GM18858 (cell line): Measurements from ENCODE around the gene RADIL.
"Not testable (repeated sequence)": the region's sequence is repeated elsewhere in the genome, so short reads cannot be mapped to it uniquely, and the experiment has no call there.

Source experiments
- ATAC-seq: cut with Tn5 transposase; IDR thresholded peaks from one replicate; pipeline ENCODE4 v1.9.1; 2021; ENCODE audit not compliant: unreplicated experiment

The RADIL gene, protein sequence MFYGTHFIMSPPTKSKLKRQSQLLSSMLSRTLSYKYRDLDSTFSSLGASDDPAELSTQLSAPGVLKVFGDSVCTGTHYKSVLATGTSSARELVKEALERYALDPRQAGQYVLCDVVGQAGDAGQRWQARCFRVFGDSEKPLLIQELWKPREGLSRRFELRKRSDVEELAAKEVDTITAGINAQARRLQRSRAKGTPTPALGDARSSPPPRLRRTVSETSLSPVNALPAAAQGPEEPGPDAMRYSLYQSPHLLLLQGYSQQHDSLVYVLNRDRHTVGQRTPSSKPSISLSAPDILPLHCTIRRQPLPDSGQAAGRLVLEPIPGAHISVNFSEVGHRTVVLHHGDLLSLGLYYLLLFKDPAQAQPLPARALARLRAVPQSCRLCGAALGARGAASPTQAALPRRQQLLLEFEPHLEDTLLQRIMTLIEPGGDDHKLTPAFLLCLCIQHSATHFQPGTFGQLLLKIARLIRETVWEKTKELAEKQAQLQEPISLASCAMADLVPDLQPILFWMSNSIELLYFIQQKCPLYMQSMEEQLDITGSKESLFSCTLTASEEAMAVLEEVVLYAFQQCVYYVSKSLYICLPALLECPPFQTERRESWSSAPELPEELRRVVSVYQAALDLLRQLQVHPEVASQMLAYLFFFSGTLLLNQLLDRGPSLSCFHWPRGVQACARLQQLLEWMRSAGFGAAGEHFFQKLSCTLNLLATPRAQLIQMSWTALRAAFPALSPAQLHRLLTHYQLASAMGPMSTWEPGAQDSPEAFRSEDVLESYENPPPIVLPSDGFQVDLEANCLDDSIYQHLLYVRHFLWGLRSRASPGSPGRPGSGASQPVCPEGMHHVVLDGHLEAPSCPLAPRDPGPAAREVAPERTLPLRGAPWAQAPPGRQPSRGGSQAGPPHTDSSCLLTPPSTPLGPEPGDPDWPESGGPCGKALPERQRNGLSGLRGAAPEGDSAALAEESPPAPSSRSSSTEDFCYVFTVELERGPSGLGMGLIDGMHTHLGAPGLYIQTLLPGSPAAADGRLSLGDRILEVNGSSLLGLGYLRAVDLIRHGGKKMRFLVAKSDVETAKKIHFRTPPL

DNA sequence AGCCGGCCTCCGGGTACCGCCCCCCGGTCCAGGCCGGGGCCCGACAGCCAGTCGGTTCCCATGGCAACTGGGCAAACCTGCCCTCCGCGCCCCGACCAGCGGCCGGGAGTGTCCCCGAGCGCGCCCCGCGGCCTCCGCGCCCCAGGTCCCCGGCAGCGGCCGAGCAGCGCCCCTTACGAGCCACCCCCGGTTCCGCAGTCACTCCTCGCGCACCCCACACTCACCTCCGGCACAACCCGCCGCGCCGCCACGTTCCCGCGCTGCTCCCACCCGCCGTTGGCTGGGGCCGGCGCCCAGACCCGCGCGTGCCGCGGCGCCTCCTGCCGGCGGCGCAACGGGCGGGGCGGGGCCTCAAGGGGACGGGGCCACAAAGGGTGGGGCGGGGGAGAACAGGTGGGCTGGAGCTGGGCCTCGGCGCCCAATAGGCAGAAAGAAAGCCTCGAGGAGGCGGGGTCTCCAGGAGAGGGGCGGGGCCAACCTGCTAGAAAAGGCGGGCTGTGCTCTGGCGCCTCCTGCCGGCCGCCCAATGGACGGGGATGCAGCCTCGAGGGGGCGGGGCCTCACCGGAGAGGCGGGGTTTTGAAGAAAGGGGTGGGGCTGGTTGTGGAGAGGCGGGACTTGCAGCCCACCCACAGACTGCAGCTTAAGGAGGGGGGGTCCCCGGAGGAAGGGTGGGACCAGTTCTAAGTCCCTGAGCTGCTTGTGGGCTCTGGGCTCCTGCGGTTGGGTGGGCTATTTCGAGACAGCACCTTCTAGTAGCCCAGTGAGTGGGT, at the start of gene RADIL:
RADIL (minus strand) TSS at position 345 of the 773 bp plus-strand sequence. CDS start 5,577 bp downstream, outside the sequence.
- no peak for ATAC-seq

DNA sequence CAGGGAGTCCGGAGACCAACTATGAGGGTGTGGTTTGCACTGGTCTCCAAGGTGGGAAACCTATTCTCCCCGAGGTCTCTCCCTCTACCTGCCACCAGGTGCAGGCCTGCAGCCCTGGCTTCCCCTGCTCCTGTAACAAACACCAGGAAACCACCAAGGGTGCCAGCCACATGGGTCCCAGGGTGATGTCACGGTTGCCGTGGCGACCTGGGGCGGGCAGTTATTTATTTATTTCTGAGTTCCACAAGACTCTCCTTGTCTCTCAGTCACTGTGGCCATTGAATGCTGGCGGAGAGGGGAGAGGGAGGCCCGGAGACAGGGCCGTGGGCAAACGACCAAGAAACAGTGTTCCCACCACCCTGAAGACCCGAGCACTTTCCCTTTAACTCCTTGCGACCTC, 48.4 kb upstream of the RADIL start:
- no peak for ATAC-seq

DNA sequence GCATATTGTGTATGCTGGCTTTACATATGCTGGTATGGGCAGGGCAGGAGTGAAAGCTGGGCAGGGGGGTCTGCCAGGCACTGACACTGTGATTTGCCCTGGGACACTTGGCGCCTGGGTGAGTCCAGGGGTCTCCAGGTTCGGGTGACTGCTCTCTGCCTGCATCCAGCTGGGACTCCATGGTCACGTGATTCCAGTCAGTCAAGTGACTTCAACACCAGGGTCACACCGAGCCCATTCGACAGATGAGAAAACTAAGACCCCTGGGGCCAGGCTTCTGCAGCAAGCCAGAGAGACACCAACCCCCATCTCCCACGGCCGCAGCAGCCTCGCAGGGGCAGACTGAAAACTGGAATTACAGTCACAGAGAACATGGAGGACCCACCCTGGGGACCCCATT, 45.5 kb upstream of the RADIL start:
- no peak for ATAC-seq

DNA sequence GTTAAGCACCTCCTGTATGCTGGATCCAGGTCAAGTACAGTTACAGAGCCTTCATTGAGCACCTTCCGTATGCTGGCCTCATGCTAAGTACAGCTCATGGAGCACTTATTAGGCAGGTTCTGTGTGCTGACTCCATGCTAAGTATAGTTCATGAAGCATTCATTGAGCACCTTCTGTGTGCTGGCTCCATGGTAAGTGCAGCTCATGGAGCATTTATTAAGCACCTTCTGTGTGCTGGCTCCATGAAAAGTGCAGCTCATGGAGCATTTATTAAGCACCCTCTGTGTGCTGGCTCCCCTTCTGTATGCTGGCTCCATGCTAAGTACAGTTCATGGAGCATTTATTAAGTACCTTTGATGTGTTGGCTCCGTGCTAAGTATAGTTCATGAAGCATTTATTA, 44.9 kb upstream of the RADIL start:
- ATAC-seq, result no peak

DNA sequence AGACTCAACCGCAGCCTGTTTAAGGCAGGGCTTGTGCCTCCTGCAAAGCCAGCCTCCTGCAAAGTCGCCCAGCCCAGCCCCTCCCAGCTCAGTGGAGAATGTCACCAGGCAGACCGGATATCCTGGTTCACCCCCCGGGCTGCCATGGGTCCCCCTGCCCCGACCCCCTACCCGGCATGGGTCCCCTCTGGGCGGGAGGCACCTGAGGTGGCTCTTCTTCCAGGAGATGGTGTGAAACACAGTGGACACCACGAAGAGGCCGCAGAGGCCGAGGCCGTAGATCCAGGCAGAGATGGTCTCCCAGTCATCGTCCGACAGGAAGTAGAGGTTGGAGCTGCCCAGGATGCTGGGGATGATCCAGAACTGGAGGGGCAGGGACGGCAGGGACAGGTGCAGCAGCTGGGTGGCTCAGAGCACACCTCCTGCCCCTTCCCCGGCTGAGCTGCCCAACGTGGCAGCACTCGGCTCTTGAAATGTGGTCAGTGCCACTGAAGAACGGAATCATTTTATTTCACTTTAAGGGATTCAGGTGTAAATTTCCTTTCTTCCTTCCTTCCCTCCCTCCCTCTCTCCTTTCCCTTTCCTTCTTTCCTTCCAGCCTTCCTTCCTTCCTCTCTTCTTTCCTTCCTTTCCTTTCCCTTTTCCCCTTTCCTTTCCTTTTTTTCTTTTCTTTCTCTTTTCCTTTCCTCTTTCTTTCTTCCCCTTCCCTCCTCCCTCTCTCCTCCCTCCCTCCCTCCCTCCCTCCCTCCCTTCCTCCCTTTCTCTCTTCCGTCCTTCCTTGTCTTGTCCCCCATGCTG, 36.7 kb upstream of the RADIL start:
- ATAC-seq, result no peak

DNA sequence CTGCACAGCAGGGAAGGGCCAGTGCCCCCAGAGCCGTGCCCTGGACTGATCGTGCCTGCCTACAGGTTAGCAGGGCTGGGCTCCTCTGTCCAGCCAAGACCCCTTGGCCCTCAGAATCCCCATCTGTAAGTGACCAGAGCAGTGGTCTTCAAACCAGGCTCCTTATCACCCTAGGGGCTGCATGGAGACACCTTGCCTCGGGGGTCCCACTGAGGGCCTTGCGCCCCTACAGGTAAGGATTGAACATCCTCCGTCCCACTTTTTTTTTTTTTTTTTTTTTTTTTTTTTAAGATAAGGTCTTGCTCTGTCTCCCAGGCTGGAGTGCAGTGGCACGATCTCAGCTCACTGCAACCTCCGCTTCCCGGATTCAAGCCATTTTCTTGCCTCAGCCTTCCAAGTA, 32.6 kb upstream of the RADIL start:
- ATAC-seq, result no peak

DNA sequence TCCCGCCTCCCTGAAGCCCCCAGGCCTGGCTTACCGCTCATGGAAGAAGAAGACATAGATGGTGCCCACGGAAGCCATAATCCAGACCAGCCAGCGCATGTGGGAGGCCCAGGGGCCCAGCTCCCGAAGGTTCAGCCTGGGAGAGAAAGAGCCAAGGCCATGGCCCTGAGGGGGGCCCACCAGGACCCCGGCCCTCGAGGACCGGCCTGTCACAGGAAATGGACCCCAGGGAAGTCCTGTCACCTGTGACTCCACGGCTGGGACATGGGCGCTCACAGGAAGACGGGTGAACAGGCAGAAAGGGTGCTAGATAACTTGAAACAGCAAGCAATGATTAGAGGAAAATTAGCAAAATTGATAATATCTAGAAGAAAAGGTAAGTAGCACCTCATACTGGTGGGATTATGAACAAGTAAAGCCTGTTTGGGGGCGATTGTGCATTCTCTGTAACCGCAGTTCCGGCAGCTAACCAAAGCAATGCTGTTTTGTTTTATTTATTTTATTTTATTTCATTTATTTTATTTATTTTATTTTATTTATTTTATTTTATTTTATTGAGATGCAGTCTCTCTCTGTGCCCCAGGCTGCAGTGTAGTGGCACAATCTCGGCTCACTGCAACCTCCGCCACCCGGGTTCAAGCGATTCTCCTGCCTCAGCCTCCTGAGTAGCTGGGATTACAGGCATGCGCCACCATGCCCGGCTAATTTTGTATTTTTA, 27.8 kb upstream of the RADIL start:
- no peak for ATAC-seq

DNA sequence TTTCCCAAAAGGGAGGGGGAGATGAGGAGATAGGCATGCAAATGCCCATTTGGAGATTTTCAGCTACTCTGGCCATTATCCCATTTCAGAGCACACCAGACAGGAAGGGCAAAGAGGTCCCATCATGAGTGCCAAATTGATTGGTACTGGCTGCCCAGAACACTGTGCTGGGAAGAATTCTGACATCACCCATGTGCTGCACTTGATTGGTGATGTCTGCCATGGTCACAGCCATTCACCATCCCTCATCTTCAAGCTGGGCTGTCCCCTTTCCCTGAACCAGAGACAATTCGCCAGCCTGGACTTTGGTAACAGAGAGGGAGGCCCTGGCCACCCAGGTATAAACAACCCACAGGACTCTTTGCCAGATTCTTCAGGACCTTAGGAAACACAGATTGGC, 23.2 kb upstream of the RADIL start:
- no peak for ATAC-seq

DNA sequence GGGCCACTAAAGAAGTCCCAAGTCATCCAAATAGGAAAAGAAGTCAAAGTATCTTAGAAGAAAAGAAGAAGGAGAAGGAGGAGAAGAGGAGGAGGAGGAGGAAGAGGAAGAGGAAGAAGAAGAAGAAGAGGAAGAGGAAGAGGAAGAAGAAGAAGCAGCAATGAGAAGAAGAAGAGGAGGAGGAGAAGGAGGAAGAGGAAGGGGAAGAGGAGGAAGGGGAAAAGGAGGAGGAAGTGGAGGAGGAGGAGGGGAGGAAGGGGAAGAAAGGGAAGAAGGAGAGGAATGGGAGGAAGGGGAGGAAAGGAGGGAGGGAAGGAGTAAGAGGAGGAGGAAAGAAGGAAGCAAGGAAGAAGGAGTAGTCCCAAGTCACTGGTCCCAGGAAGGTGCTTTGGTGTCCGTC, 21.7 kb upstream of the RADIL start:
- ATAC-seq, result no peak

DNA sequence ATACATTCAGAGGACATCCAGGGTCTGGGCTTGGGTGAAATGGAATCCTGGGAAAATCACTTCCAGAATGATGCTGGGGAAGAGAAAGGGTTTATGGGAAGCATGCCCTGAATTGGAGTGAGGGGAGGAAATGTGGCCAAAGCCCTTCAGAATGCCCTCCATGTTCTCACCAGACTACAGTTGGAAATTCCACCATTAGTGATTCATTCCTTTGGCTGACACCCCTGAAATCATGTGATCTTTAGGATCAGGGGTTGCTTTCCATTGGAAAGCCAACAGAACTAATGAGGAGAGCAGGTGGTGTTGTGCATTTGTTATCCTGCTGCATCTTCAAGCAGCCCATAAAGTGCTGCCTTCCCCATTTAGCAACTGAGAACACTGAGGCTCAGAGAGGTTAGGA, 20.8 kb upstream of the RADIL start:
- no peak for ATAC-seq

DNA sequence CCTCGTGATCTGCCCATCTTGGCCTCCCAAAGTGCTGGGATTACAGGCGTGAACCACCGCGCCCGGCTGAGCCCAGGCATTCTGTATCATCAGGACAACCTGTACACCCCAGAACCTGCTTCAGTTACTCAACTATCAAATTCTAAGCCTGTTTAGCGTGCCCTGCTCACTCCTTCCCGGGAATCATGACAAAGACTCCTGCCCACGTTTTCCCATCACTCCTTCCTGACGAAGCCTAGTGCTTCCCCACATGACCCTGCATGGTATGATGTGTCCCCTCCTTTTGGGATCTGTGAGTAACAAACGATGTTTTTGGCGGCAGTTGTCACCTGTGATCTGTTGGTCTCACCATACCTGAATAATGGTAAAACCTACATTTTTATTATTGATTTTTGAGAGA, 12.2 kb upstream of the RADIL start:
- no peak for ATAC-seq

DNA sequence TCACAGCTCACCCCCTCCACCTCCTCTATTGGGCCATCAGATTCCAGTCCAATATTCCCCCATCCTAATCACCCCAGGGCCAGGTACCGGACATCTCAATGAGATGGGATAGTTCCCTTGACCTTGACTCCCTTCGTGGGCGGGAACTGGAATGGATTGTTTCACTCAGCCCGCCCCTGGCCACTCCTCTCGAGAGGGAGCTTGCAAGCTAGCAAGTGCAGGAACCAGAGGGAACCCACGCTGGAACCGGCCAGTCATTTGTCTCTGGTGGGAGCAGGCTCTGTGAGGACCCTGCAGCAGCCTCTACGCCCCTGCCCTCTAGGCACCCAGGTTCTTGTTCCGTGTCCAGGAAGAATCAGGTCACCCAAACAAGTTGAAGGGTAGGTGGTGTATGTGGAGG, 11.0 kb upstream of the RADIL start:
- ATAC-seq, result no peak

DNA sequence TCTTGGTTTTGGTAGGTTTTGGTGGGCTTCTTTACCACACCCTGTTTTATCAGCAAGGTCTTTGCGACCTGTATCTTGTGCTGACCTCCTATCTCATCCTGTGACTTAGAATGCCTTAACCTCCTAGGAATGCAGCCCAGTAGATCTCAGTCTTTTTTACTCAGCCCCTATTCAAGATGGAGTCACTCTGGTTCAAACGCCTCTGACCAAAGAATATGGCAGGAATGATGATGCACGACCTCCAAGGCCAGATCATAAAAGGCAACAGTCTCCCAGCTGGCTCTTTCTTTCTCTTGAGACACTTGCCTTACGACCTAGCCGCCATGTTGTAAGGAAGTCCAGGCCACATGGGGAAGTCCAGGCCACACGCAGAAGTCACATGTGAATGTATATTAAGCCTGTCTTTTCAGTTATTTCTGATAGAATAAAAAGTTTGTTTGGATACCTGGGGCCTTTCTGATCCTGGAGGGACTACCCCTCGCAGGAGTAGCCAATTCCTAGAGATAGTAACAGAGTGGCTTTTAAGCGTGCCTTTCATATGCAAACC, 10.5 kb upstream of the RADIL start:
- ATAC-seq, result no peak

DNA sequence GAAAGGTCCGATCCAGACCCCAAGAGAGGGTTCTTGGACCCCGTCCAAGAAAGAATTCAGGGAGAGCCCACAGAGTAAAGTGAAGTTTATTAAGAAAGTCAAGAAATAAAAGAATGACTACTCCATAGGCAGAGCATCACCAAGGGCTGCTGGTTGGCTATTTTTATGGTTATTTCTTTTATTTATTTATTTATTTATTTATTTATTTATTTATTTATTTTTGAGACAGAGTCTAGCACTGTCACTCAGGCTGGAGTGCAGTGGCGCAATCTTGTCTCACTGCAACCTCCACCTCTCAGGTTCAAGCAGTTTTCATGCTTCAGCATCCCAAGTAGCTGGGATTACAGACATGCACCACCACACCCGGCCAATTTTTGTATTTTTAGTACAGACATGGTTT, 9.7 kb upstream of the RADIL start:
- not testable (repeated sequence) for ATAC-seq

DNA sequence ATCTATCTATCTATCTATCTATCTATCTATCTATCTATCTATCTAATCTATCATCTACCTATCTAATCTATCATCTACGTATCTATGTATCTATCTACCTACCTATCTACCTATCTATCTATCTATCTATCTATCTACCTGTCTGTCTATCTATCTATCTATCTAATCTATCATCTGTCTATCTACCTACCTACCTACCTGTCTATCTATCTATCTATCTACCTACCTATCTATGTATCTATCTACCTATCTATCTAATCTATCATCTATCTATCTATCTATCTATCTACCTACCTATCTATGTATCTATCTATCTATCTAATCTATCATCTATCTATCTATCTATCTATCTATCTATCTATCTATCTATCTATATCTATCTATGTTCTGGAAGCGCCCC, 8.0 kb upstream of the RADIL start:
- not testable (repeated sequence) for ATAC-seq

DNA sequence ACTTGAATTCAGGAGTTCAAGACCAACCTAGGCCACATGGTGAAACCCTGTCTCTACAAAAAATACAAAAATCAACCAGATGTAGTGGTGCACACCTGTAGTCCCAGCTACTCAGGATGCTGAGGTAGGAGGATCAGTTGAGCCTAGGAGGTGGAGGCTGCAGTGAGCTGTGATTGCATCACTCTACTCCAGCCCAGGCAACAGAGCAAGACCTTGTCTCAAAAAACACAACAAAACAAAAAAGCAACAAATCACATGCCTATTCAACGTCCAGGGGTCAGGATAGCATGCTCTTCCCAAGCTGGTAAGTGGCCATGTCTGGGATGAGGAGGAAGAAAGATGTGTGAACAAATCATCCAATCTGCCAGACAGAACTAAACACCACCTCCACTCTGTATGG, 6.2 kb upstream of the RADIL start:
- no peak for ATAC-seq

DNA sequence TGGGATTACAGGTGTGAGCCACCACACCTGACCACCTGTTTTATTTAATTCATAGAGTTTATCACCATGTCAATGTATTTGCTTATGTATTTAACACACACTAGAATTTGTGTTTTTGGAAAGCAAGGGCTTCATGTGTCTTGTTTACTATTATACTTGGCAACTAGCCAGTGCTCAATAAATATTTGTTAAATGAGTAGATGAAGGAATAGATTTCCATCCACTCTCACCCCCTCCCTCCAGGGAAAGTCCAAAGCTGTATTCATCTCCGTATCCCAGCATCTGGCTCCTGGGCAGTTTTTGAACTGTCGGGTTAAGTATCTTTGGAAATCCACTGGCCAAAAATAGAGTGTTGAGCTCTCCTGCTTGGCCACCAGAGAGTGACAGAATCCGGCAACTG, 4.6 kb upstream of the RADIL start:
- no peak for ATAC-seq

DNA sequence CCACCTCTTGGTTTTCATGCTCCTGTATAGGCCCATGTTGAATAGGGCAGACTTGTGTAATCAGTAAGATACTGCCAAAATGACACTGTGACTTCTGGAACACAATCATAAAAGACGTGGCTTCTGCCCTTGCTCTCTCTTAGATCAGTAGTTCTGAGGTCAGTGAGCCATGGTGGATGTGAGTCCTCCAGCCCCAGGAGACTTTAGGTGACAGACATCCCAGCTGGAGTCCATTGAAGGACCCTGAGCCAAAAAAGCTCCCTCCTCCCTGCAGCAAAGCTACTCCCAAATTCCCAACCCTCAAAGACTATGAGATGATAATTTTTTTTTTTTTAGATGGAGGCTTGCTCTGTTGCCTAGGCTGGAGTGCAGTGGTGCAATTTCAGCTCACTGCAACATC, 3.2 kb upstream of the RADIL start:
- no peak for ATAC-seq

DNA sequence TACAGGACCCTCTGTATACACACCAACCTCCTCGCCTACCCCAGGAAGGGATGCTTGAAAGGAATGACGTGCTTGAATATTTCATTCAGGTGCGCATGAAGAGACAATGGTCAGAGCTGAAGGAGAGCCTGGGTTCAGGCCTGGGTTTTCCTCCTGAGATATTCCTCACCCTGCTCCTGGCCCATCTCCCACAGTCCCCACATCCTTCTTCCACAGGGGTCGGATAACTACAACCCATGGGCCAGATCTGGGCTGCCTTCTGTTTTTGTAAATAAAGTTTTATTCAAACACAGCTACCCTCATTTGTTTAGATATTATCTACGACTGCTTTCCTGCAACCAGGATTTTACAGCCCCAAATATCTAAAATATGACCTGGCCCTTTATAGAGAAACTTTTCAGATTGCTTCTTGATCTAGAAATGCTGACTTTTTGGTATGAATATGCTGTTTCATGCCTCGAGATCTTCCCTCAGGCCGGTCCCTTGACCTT, 1.8 kb upstream of the RADIL start:
- no peak for ATAC-seq
